ENCODE measurements around the gene SHC2.

The SHC2 gene

DNA sequence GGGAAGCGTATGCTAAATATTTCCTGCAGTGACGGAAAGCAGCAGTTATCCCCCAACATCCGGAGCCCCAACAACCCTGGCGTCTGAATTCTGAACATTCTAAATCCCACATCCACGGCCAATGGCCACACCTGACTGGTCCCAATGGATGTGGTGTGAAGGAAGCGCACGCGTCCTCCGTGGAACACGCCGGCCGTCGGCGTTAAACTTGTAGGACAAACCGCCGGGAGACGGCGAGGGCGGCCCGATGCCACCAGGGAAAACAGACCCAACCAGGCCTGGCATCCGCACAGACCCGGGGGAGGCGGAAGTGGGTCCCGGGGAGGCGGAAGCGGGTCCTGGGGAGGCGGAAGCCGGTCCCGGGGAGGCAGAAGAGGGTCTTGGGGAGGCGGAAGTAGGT is 3.2 kb downstream of the SHC2 start:
- POLR2A ChIA-PET = no interaction called here
- no peak overlapping the region for H3K27ac ChIP-seq (ENCODE audit: extremely low read depth, low read depth, low read length)
- no peak overlapping the region for H3K4me3 ChIP-seq (ENCODE audit: low read depth, low read length)
- TF ChIP-seq OVOL3 (tag by site-specific recombination; IDR thresholded peaks at IDR 0.05) (no peak), ZNF146 (tag by site-specific recombination; IDR thresholded peaks at IDR 0.05) (no peak), MZF1 (tag by site-specific recombination; IDR thresholded peaks at IDR 0.05; ENCODE audit: borderline replicate concordance) (no peak), ZNF202 (tag by site-specific recombination; IDR thresholded peaks at IDR 0.05; ENCODE audit: borderline replicate concordance) (no peak), ZBTB48 (tag by site-specific recombination; IDR thresholded peaks at IDR 0.05) (no peak), KLF9 (tag by site-specific recombination; IDR thresholded peaks at IDR 0.05; ENCODE audit: low read depth) (no peak), ZFHX2 (tag by site-specific recombination; conservative IDR thresholded peaks at IDR 0.05) (no peak), REPIN1 (tag by site-specific recombination; IDR thresholded peaks at IDR 0.05; ENCODE audit: low read depth) (no peak), ZSCAN16 (tag by site-specific recombination; IDR thresholded peaks at IDR 0.05) (no peak), ZNF24 (tag by site-specific recombination; IDR thresholded peaks at IDR 0.05) (no peak), SALL2 (tag by site-specific recombination; IDR thresholded peaks at IDR 0.05; ENCODE audit: borderline replicate concordance) (no peak)
- TF ChIP-seq, protein P1, sequence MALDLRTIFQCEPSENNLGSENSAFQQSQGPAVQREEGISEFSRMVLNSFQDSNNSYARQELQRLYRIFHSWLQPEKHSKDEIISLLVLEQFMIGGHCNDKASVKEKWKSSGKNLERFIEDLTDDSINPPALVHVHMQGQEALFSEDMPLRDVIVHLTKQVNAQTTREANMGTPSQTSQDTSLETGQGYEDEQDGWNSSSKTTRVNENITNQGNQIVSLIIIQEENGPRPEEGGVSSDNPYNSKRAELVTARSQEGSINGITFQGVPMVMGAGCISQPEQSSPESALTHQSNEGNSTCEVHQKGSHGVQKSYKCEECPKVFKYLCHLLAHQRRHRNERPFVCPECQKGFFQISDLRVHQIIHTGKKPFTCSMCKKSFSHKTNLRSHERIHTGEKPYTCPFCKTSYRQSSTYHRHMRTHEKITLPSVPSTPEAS (tag by site-specific recombination; IDR thresholded peaks at IDR 0.05) = no peak
- H3K36me3 ChIP-seq (ENCODE audit: control insufficient read depth in 2 of 2, insufficient read depth in 1 of 2, low read length in 2 of 2) = peaks cover 0 to 14% of the 10 kb centered on the region in 2 experiments; a peak in 1 of 3 replicates
- H3K9me3 ChIP-seq (ENCODE audit: control insufficient read depth, insufficient read depth, low read depth, low read length) = no peaks in the 10 kb centered on the region
- no peaks in the 10 kb centered on the region for H3K4me1 ChIP-seq (ENCODE audit: control insufficient read depth, insufficient read depth, low read length)
- CTCF ChIA-PET = no interaction called here

DNA sequence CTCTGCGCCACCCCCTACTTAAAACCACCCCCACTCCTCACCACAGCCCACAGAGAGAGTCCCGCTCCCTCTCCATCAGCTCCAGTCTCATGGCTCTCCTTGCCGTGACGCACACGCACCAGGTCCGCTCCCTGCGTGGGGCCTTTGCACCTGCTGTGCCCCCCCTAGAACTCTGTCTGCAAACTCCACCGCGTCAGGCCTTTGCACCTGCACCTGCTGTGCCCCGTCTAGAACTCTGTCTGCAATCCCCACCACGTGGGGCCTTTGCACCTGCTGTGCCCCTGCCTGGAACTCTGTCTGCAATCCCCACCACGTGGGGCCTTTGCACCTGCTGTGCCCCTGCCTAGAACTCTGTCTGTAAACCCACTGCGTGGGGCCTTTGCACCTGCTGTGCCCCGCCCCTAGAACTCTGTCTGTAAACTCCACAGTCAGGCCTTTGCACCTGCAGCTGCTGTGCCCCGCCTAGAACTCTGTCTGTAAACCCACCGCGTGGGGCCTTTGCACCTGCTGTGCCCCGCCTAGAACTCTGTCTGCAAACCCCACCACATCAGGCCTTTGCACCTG is 4.2 kb downstream of the SHC2 start:
- ChIA-PET POLR2A (no interaction called here), CTCF (interaction anchor here (0.6 kb wide), 1 partner anchor 53 kb away, joined by 3 read pairs; no protein-coding TSS in a partner anchor)
- H3K36me3 ChIP-seq (ENCODE audit: control insufficient read depth in 2 of 2, insufficient read depth in 1 of 2, low read length in 2 of 2) = peaks cover 0 to 14% of the 10 kb centered on the region in 2 experiments; a peak in 1 of 3 replicates
- H3K27ac ChIP-seq (ENCODE audit: extremely low read depth, low read depth, low read length) = no peak overlapping the region
- H3K9me3 ChIP-seq (ENCODE audit: control insufficient read depth, insufficient read depth, low read depth, low read length) = no peaks in the 10 kb centered on the region
- TF ChIP-seq ZIC2 (tag by site-specific recombination; IDR thresholded peaks at IDR 0.05) (peak; percentile 84), MZF1 (tag by site-specific recombination; IDR thresholded peaks at IDR 0.05; ENCODE audit: borderline replicate concordance) (no peak), ZNF623 (tag by site-specific recombination; IDR thresholded peaks at IDR 0.05) (peak; percentile 85)
- no peak overlapping the region for H3K4me3 ChIP-seq (ENCODE audit: low read depth, low read length)
- no peaks in the 10 kb centered on the region for H3K4me1 ChIP-seq (ENCODE audit: control insufficient read depth, insufficient read depth, low read length)

DNA sequence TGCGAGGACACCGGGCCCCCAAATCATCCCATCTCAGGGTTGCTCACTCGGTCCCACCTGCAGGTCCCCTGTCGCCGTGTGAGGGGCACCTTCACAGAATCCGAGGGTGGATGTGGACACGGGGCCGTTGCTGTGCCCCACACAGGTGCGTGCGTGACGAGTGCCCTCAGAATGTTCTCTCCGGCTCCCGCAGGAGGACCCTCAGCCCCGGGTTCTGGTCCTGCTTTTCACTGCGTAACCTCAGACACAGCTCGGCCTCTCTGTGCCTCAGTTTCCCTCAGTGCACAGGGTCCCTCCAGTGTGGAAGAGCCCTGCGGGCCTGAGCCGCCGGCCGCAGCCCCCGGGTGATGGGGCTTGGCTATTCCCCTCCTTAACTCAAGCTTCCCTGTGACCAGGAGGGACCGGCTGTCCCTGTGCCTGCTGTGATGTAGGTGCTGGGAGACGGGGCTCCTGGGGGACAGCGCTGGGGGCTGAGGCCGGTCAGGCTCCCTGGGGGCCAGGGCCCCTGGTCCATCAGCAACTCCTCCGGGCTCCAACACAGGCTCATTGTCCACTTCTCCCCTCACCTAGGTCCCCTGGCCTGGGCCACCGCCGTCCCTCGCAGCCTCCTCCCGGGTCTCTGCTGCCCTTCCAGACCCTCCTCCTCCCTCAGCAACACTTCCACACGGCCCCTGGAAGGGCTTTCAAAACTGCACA is 4.8 kb downstream of the SHC2 start:
- Histone ChIP-seq H3K4me3 (ENCODE audit: low read depth, low read length) (no peak overlapping the region), H3K27ac (ENCODE audit: extremely low read depth, low read depth, low read length) (no peak overlapping the region), H3K4me1 (ENCODE audit: control insufficient read depth, insufficient read depth, low read length) (no peaks in the 10 kb centered on the region), H3K36me3 (ENCODE audit: control insufficient read depth in 2 of 2, insufficient read depth in 1 of 2, low read length in 2 of 2) (peaks cover 0 to 14% of the 10 kb centered on the region in 2 experiments; a peak in 1 of 3 replicates), H3K9me3 (ENCODE audit: control insufficient read depth, insufficient read depth, low read depth, low read length) (no peaks in the 10 kb centered on the region)
- POLR2A ChIA-PET = no interaction called here
- TF ChIP-seq KLF10 (tag by site-specific recombination; IDR thresholded peaks at IDR 0.05) (no peak), ZBTB48 (tag by site-specific recombination; IDR thresholded peaks at IDR 0.05) (0 out of 2 replicates have a peak, but pooled peaks have one; percentile 18)
- TF ChIP-seq, protein P2, sequence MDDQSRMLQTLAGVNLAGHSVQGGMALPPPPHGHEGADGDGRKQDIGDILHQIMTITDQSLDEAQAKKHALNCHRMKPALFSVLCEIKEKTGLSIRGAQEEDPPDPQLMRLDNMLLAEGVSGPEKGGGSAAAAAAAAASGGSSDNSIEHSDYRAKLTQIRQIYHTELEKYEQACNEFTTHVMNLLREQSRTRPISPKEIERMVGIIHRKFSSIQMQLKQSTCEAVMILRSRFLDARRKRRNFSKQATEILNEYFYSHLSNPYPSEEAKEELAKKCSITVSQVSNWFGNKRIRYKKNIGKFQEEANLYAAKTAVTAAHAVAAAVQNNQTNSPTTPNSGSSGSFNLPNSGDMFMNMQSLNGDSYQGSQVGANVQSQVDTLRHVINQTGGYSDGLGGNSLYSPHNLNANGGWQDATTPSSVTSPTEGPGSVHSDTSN (CRISPR knock-in tag; IDR thresholded peaks at IDR 0.05) = no peak
- CTCF ChIA-PET = no interaction called here

Data from HEK293 (cell line).